Measurements from ENCODE around the gene PTPN20. TPM values are rescaled to one million over a fixed set of nuclear protein-coding genes. Genes with fewer than 3 reads are reported as not detected.
A peak's percentile ranks its signal among the peaks of the same experiment; 100 is the strongest.

Gene PTPN20
- total RNA-seq, 1 donor from 2014 or later, result 2.6 TPM

- Histone ChIP-seq H3K9me3 (no peaks in the 10 kb centered on the region), H3K27me3 (no peaks in the 10 kb centered on the region), H3K27ac (no peak overlapping the region), H3K36me3 (no peaks in the 10 kb centered on the region), H3K4me3 (no peak overlapping the region), H3K4me1 (no peaks in the 10 kb centered on the region)
- TF ChIP-seq CTCF (IDR thresholded peaks at IDR 0.05), result no peak
- intact Hi-C loops (cut with DNase I), result no loop called here
- DNase-seq, result no peak
- no peak for ATAC-seq
These were observed 104.2 kb downstream of the PTPN20 start for GRCh38 chr10:47015404-47015803.

- H3K27me3 ChIP-seq, result no peaks in the 10 kb centered on the region
- DNase-seq, result no peak
- H3K9me3 ChIP-seq, result no peaks in the 10 kb centered on the region
- TF ChIP-seq CTCF (IDR thresholded peaks at IDR 0.05), result no peak
- no peaks in the 10 kb centered on the region for H3K36me3 ChIP-seq
- no peaks in the 10 kb centered on the region for H3K4me1 ChIP-seq
- H3K27ac ChIP-seq, result no peak overlapping the region
- no peak for ATAC-seq
- H3K4me3 ChIP-seq, result no peak overlapping the region
- intact Hi-C loops (cut with DNase I), result no loop called here
These were observed 105.3 kb downstream of the PTPN20 start for GRCh38 chr10:47016564-47016963.

GRCh38 chr10:47018026-47018735 is 107.0 kb downstream of the PTPN20 start:
- Histone ChIP-seq H3K4me1 (no peaks in the 10 kb centered on the region), H3K27ac (no peak overlapping the region), H3K27me3 (no peaks in the 10 kb centered on the region), H3K36me3 (no peaks in the 10 kb centered on the region), H3K9me3 (no peaks in the 10 kb centered on the region), H3K4me3 (no peak overlapping the region)
- no peak for TF ChIP-seq CTCF (IDR thresholded peaks at IDR 0.05)
- intact Hi-C loops (cut with DNase I), result no loop called here
- no peak for DNase-seq
- ATAC-seq, result no peak

- DNase-seq, result no peak
- H3K36me3 ChIP-seq, result no peaks in the 10 kb centered on the region
- H3K4me3 ChIP-seq, result no peak overlapping the region
- intact Hi-C loops (cut with DNase I), result no loop called here
- no peak overlapping the region for H3K27ac ChIP-seq
- no peak for ATAC-seq
- no peaks in the 10 kb centered on the region for H3K27me3 ChIP-seq
- no peak for TF ChIP-seq CTCF (IDR thresholded peaks at IDR 0.05)
- no peaks in the 10 kb centered on the region for H3K4me1 ChIP-seq
- no peaks in the 10 kb centered on the region for H3K9me3 ChIP-seq
These were observed 108.2 kb downstream of the PTPN20 start for GRCh38 chr10:47019155-47020145.

- intact Hi-C loops (cut with DNase I), result no loop called here
- no peak for TF ChIP-seq CTCF (IDR thresholded peaks at IDR 0.05)
- Histone ChIP-seq H3K4me3 (no peak overlapping the region), H3K9me3 (no peaks in the 10 kb centered on the region), H3K4me1 (no peaks in the 10 kb centered on the region), H3K27me3 (no peaks in the 10 kb centered on the region), H3K27ac (no peak overlapping the region), H3K36me3 (no peaks in the 10 kb centered on the region)
- peak; percentile 53 for DNase-seq
- ATAC-seq, result peak; percentile 44
These were observed 109.2 kb downstream of the PTPN20 start for GRCh38 chr10:47020471-47020870.

Data from upper lobe of right lung (tissue), 1 donor.